A673 (cell line): Measurements from ENCODE around the gene NEURL1. TPM values are rescaled to one million over a fixed set of nuclear protein-coding genes. Genes with fewer than 3 reads are reported as not detected.

Source experiments
- BruUV-seq: library from RNA; stranded (reverse); fragments of 400-500 nt; replicated peaks from 2 replicates; lab custom pipeline; 2021; lab: Mats Ljungman, UMichigan
- CTCF ChIA-PET: fragments of 300-600 bp; sonication (Branson Sonifier 250); formaldehyde crosslinking; loops from one replicate; lab custom pipeline; 2022; ENCODE audit warnings: antibody characterized with exemption; lab: Charles Lee
- POLR2A ChIA-PET: fragments of 300-600 bp; sonication (Branson Sonifier 250); formaldehyde crosslinking; loops from one replicate; lab custom pipeline; 2022; ENCODE audit warnings: antibody characterized with exemption; ENCODE audit not compliant: low non-redundant PET; lab: Charles Lee
- DNase-seq: peaks from one replicate; pipeline ENCODE4 v3.0.0-alpha.2; 2015; ENCODE audit warnings: low spot score
- H3K27ac ChIP-seq: fragments of 200-600 bp; sonication (generic); 2 replicates; pipeline ENCODE4 v1.5.1; 2016; ENCODE audit warnings: mixed run types, low read depth, mild to moderate bottlenecking, mixed read lengths, antibody characterized with exemption, low read length; ENCODE audit not compliant: poor library complexity, severe bottlenecking
- H3K27me3 ChIP-seq: fragments of 200-600 bp; sonication (generic); replicated peaks from 2 replicates; pipeline ENCODE4 v1.6.1; 2017; ENCODE audit warnings: mixed run types, low read depth, mild to moderate bottlenecking, mixed read lengths, antibody characterized with exemption, low read length; ENCODE audit not compliant: insufficient read depth, poor library complexity
- H3K36me3 ChIP-seq: fragments of 200-600 bp; sonication (generic); 2 replicates; pipeline ENCODE4 v1.6.1; 2016; ENCODE audit warnings: mixed run types, mild to moderate bottlenecking, mixed read lengths, antibody characterized with exemption, low read length; ENCODE audit not compliant: insufficient read depth, poor library complexity, severe bottlenecking
- H3K4me1 ChIP-seq: fragments of 200-600 bp; sonication (generic); 2 replicates; pipeline ENCODE4 v1.6.1; 2017; ENCODE audit warnings: mixed run types, mild to moderate bottlenecking, mixed read lengths, antibody characterized with exemption, low read length; ENCODE audit not compliant: insufficient read depth, poor library complexity, severe bottlenecking
- H3K4me3 ChIP-seq: fragments of 200-600 bp; sonication (generic); 2 replicates; pipeline ENCODE4 v1.5.1; 2016; ENCODE audit warnings: low read depth, mixed run types, mild to moderate bottlenecking, mixed read lengths, low read length; ENCODE audit not compliant: poor library complexity, severe bottlenecking
- H3K9me3 ChIP-seq: fragments of 200-600 bp; sonication (generic); 2 replicates; pipeline ENCODE4 v1.6.1; 2016; ENCODE audit warnings: mixed run types, low read depth, mild to moderate bottlenecking, mixed read lengths, antibody characterized with exemption, low read length; ENCODE audit not compliant: poor library complexity, severe bottlenecking
- CTCF ChIP-seq: fragments of 300-800, 200-600 bp; sonication (generic); conservative IDR thresholded peaks from 2 replicates; pipeline ENCODE4 v1.5.1; 2017; ENCODE audit warnings: low read depth, mild to moderate bottlenecking, antibody characterized with exemption, low read length, moderate library complexity, mixed read lengths
- EZH2 ChIP-seq: fragments of 200-600 bp; sonication (generic); IDR thresholded peaks from 2 replicates; pipeline ENCODE4 v1.6.1; 2017; ENCODE audit warnings: borderline replicate concordance, low read depth, mild to moderate bottlenecking, mixed read lengths, antibody characterized with exemption, low read length; ENCODE audit not compliant: poor library complexity, severe bottlenecking
- intact Hi-C: fragments of 100-400 bp; cut with micrococcal nuclease; formaldehyde crosslinking; loops from one replicate; pipeline ENCODE4 v1.10.0; 2022; ENCODE audit not compliant: unreplicated experiment
- total RNA-seq: library from RNA; stranded (reverse); gene quantifications from 2 replicates; pipeline ENCODE4 v1.2.3, GENCODE V29; 2021

The NEURL1 gene
- total RNA-seq, 1 experiment from 2014 or later: 0.52 TPM

DNA sequence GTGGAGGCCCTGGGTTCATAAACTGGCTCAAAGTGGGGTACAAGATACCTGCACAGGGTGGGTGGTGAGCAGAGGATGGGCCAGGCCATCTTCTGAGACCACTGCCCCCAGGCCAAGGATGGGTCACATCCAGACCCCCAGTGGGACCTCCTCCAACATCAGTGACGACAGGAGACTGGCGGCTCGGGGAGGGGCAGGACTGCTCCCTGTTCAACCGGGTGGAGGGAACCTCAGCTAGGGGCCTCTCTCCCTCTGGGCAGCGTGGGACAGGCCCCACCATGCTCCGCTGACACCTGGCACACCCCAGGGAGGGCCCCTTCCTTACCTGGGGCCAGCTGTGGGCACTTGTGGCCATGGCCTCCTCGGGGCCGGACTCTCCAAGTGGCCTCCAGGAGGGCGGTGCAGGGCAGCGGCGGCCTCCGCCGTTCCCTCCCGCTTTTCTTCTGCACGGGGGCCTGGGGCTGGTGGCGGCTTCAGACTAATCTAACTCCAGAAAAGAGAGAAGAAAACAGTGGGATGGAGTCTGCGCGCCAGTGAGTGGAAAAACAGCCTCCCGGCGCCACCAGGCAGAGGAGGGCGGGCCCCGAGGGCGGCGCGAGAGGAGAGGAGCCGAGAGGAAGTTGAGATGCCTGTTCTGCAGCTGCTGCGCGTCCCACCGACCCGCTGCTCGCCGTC lies 41.5 kb upstream of the NEURL1 start, which contains the start of gene CALHM2:
Gene CALHM2 (minus strand): TSS at position 540 of the 675 bp plus-strand sequence. CDS start 2,429 bp downstream, outside the sequence.
- intact Hi-C loops: no loop called here
- Histone ChIP-seq H3K27ac (peak within 1 kb of the TSS; percentile 69), H3K9me3 (no peaks in the 10 kb centered on the region), H3K36me3 (peaks cover 16% of the 10 kb centered on the region), H3K27me3 (no peaks in the 10 kb centered on the region), H3K4me1 (peaks cover 5% of the 10 kb centered on the region), H3K4me3 (peak within 1 kb of the TSS; percentile 58)
- ChIA-PET CTCF (no interaction called here), POLR2A (no interaction called here)
- TF ChIP-seq CTCF (no peak), EZH2 (no peak)
- DNase-seq: peak; percentile 83
- BruUV-seq: no TSS peak

DNA sequence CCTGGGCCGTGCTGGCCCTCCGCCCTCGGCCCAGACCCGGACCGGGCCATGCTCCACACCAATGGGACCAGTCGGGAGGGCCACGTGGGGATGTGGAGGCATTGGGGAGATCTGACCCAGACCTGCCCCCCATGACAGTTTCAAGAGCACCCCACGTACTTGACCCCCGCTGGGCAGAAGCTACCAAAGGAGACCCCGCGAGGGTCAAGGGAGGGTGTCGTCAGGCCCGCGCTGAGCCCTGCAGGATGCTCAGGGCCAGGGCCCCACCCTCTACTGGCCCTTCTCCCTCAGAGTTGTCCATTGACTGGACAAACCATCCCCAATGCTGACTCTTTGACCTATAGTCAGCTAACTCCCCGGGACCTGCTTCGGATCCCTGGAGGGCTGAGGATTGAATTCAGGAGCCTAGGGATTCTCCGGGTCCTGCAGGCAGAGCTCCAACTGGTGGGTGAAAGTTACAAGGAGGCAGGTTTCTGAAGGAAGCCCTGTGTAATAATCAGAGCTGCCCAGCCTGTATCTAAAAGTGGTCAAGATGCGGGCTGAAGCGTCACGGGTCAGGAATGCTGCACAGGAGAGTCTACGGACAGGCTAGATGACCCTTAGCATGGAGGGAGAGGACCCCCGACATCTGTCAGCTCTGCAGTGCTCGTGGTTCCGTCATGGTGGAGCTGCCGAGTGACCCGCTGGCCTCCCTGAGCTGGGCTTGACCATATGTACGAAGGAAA lies 40.8 kb upstream of the NEURL1 start:
- POLR2A ChIA-PET: no interaction called here
- intact Hi-C loops: no loop called here

DNA sequence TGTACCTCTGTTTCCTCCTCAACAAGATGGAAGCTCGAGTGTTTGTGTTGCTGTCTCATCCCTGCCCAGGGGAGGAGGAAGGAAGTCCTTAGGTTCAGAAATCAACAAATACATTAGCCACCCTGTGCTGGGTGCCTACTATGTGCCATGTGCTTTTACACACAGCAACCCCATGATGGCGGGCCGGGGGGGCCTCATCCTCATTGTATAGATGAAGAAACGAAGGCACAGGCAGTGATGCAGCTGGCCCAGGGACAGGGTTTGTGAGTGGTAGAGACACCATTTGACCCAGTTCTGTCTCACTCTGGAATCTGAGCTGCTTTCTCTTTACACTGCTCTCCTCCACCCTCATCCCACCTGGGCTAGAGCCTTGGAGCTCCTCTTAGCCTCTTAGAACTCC lies 39.5 kb upstream of the NEURL1 start:
- Histone ChIP-seq H3K4me3 (no peak overlapping the region), H3K9me3 (no peaks in the 10 kb centered on the region), H3K36me3 (peaks cover 6% of the 10 kb centered on the region), H3K4me1 (peaks cover 5% of the 10 kb centered on the region), H3K27ac (no peak overlapping the region), H3K27me3 (no peaks in the 10 kb centered on the region)
- TF ChIP-seq EZH2 (no peak), CTCF (no peak)
- no TSS peak for BruUV-seq
- no peak for DNase-seq
- CTCF ChIA-PET: no interaction called here
- intact Hi-C loops: no loop called here
- POLR2A ChIA-PET: interaction anchor here (0.6 kb wide), 1 partner anchor 47 kb away, joined by 3 read pairs; no protein-coding TSS in a partner anchor

More for the DNA sequence above, 40.8 kb upstream of the NEURL1 start:
- Histone ChIP-seq H3K9me3 (no peaks in the 10 kb centered on the region), H3K4me3 (peak overlapping the region; percentile 58), H3K27me3 (no peaks in the 10 kb centered on the region), H3K36me3 (peaks cover 10% of the 10 kb centered on the region), H3K27ac (peak overlapping the region; percentile 69), H3K4me1 (peaks cover 5% of the 10 kb centered on the region)
- no TSS peak for BruUV-seq
- CTCF ChIA-PET: no interaction called here
- TF ChIP-seq CTCF: no peak
- no peak for TF ChIP-seq EZH2
- no peak for DNase-seq
